HL-60 (cell line): ENCODE results near the gene ALG1L2.
"Not testable (repeated sequence)": the region's sequence is repeated elsewhere in the genome, so short reads cannot be mapped to it uniquely, and the experiment has no call there.

Experiments used
- DNase-seq, 2 experiments: peaks; one replicate each; pipeline ENCODE4 v3.0.0-alpha.2; 2010 to 2020; ENCODE audit warnings: low read depth in 1 of 2, low spot score in 1 of 2
- H3K27ac ChIP-seq: fragments of 250-450 bp; sonication (Bioruptor Pico); replicated peaks from 2 replicates; pipeline ENCODE4 v1.5.1; 2020; ENCODE audit warnings: mild to moderate bottlenecking, moderate library complexity
- H3K27me3 ChIP-seq: fragments of 250-450 bp; sonication (Bioruptor Pico); 2 replicates; pipeline ENCODE4 v1.5.1; 2021; ENCODE audit warnings: mild to moderate bottlenecking, moderate library complexity; ENCODE audit not compliant: insufficient read depth, poor library complexity, severe bottlenecking
- H3K4me3 ChIP-seq: replicated peaks from 2 replicates; pipeline ENCODE4 v1.5.1; 2011; ENCODE audit warnings: mild to moderate bottlenecking, control low read depth, low read length; ENCODE audit not compliant: insufficient read depth
- CTCF ChIP-seq: IDR thresholded peaks from one replicate; pipeline ENCODE4 v1.5.1; 2011; ENCODE audit warnings: low read length, control low read depth, inconsistent platforms; ENCODE audit not compliant: insufficient read depth
- GABPA ChIP-seq: IDR thresholded peaks from 2 replicates; pipeline ENCODE4 v1.6.1; 2012; ENCODE audit warnings: low read depth
- POLR2AphosphoS5 ChIP-seq: IDR thresholded peaks from 2 replicates; pipeline ENCODE4 v1.6.1; 2012; ENCODE audit warnings: low read depth
- REST ChIP-seq: IDR thresholded peaks from 2 replicates; pipeline ENCODE4 v1.6.1; 2012; ENCODE audit warnings: low read depth; ENCODE audit not compliant: insufficient replicate concordance
- SPI1 ChIP-seq: IDR thresholded peaks from 2 replicates; pipeline ENCODE4 v1.6.1; 2012; ENCODE audit warnings: low read depth, mild to moderate bottlenecking, borderline replicate concordance
- long read RNA-seq: library from polyadenylated mRNA; unstranded; transcript quantifications from one replicate; pipeline ENCODE4 v2.0.0, GENCODE V29; 2020

The ALG1L2 gene
- long read RNA-seq, partial matches to known transcripts: 0 of 6 reads
- long read RNA-seq, other reads (novel, unspliced or antisense): 6 of 6 reads

- no peak within 1 kb of the TSS for H3K4me3 ChIP-seq
- DNase-seq: no peak
- TF ChIP-seq POLR2AphosphoS5 (no peak), REST (no peak), SPI1 (no peak), CTCF (no peak), GABPA (no peak)
- H3K27ac ChIP-seq: no peak within 1 kb of the TSS
- no peaks in the 10 kb centered on the region for H3K27me3 ChIP-seq
Measured at GRCh38 chr3:130081351-130081881, at the start of gene ALG1L2. TSS of gene ALG1L2 (plus strand) at chr3:130081831. CDS start at chr3:130082017, 186 bp downstream.

- H3K4me3 ChIP-seq, H3K27me3 ChIP-seq, H3K27ac ChIP-seq, DNase-seq: not testable (repeated sequence)
Measured at GRCh38 chr3:130037126-130037815, 44.4 kb upstream of the ALG1L2 start.

- DNase-seq, H3K4me3 ChIP-seq, H3K27ac ChIP-seq, H3K27me3 ChIP-seq: not testable (repeated sequence)
Measured at GRCh38 chr3:130042736-130043135, 38.9 kb upstream of the ALG1L2 start.

- DNase-seq, H3K27ac ChIP-seq, H3K27me3 ChIP-seq, H3K4me3 ChIP-seq: not testable (repeated sequence)
Measured at GRCh38 chr3:130043658-130044057, 38.0 kb upstream of the ALG1L2 start.

GRCh38 chr3:130044370-130044769 lies 37.3 kb upstream of the ALG1L2 start:
- Histone ChIP-seq H3K27me3 (no peaks in the 10 kb centered on the region), H3K4me3 (no peak overlapping the region), H3K27ac (no peak overlapping the region)
- DNase-seq: no peak
- TF ChIP-seq GABPA: no peak
- TF ChIP-seq POLR2AphosphoS5: no peak
- TF ChIP-seq CTCF: no peak
- no peak for TF ChIP-seq SPI1
- TF ChIP-seq REST: no peak
